ENCODE results near the gene NOP10.

NOP10 gene

DNA sequence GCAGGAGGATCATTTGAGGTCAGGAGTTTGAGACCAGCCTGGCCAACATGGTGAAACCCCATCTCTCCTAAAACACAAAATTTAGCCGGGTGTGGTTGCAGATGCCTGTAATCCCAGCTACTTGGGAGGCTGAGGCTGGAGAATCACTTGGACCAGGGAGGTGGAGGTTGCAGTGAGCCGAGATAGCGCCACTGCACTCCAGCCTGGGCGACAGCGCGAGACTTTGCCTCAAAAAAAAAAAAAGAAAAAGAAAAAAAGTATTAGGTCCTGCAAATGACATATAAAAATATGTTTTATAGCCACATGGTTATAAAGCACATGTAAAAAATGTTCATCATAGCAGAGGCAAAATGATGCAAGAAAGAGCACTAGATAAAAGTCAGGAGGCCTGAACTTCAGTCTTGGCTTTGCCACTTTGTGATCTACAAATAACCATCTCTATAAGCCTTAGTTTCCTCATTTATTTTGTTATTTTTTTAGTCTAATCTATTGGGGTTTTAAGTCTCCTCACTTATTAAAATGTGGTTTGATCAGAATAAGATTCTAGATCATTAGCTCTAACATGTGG lies 10.3 kb downstream of the NOP10 start:
- DNase-seq (ENCODE audit: low read depth in 2 of 2, low spot score in 1 of 2) = no peak

DNA sequence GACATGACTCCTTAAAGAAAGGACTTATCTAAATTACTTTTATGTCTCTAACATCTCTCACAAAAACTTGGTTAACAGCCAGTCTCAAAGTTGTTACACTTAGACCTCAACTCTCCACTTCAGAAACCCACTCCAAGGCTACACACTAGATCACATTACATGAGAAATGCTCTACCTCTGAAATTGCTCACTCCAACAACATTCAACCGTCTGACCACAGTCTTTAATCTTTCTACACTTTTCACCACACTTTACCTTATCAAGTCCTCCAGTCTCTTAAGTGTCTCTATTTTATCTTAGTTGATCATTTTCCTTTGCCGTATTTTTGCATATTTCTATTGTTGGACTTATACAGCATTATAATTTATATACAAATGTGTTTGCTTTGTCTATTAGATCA lies 11.1 kb downstream of the NOP10 start:
- no peak for DNase-seq (ENCODE audit: low read depth in 2 of 2, low spot score in 1 of 2)

DNA sequence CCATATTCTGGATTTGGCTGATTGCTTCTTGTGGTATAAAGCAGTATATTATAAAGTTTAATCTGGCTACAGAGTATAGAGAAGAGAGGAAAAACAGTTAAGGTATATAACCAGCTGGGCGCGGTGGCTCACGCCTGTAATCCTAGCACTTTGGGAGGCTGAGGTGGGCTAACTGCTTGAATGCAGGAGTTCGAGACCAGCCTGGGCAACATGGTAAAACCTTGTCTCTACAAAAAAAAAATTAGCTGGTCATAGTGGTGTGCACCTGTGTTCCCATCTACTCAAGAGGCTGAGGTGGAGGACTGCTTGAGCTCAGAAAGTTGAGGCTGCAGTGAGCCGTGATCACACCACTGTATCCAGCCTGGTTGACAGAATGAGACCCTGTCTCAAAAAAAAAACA lies 12.7 kb downstream of the NOP10 start:
- no peak for DNase-seq (ENCODE audit: low read depth in 2 of 2, low spot score in 1 of 2)

DNA sequence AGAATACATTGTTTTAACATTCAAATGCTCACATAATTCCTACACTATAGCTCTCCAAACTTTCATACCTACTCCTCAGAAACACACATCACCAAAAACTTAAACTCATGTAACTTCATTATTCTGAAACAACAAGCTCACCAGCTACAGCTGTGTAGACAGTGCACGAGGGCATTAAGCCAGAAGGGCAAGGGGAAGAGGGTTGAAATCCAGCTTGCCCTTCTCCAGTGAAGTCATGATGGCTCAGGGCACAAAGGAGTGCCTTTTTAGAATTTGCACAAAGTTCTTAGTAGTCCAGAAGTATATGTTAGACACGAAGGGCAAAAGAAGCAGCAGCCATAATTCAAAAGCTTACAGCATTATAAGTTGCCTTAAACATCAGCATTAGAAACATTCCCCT lies 13.9 kb downstream of the NOP10 start:
- no peak for DNase-seq (ENCODE audit: low read depth in 2 of 2, low spot score in 1 of 2)

DNA sequence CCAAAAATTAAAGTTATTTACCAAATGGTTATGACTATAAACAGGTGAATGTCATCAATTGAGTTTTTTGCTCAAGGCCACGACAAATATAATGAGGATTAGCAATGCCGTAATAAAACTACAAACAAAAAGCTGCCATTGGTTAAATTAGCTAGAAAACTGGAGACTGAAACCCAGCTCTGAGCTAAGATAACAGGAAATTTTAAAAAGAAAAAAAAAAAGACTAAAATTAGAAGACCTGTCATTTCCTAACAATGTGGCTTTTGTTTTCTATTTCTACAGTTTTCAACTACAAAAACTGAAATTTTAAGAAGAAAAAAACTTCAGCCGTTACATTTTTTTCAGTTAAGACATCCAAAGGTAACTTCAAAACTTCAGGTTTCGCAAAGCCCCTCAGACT lies 15.0 kb downstream of the NOP10 start:
- no peak for DNase-seq (ENCODE audit: low read depth in 2 of 2, low spot score in 1 of 2)

DNA sequence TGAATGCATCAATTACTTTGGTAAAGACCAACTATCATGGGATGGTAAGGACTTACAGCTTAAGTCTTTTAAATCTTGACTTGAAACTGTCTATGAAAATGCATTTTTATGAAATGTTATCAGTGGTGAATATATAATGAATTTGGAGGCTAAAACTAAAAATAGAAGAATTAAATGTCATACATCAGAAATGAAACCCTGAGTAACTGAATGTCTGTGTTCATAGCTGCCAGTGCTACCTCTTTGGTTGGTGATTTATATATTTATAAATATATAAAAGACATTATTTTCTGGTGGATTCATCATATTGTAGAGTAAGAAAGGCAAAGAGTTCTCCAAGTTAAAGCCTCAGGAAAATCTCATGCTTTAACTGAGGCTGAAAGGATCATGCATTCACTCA lies 17.6 kb downstream of the NOP10 start:
- no peak for DNase-seq (ENCODE audit: low read depth in 2 of 2, low spot score in 1 of 2)

DNA sequence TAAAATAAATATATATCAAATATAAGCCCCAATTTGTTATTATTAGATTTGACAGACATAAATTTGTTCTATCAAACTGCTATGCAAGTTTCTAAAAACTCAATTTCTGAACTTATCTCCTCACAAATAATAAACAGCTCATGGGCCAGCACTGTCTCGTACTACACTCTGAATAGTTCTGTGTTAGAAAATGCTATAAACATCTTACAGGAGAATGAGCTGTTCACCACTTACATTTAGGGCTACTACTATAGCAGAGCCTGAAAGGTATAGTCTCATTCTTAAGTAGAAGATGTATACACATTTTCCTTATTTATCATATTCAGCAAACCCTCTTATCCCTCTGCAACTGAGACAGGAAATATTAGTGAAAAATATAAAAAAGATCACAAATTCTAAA lies 18.0 kb downstream of the NOP10 start:
- DNase-seq (ENCODE audit: low read depth in 2 of 2, low spot score in 1 of 2) = no peak

DNA sequence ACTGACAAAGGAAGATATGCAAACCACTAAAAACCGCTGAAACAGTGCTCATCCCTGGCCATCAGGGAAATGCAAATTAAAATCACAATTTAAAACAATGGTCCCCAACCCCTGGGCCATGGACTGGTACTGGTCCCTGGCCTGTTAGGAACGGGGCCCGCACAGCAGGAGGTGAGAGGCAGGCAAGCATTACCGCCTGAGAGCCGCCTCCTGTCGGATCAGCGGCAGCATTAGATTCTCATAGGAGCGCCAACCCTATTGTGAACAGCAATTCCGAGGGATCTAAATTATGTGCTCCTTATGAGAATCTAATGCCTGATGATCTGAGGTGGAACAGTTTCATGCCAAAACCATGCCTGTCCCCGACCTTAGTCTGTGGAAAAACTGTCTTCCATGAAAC lies 19.7 kb downstream of the NOP10 start:
- no peak for DNase-seq (ENCODE audit: low read depth in 2 of 2, low spot score in 1 of 2)

DNA sequence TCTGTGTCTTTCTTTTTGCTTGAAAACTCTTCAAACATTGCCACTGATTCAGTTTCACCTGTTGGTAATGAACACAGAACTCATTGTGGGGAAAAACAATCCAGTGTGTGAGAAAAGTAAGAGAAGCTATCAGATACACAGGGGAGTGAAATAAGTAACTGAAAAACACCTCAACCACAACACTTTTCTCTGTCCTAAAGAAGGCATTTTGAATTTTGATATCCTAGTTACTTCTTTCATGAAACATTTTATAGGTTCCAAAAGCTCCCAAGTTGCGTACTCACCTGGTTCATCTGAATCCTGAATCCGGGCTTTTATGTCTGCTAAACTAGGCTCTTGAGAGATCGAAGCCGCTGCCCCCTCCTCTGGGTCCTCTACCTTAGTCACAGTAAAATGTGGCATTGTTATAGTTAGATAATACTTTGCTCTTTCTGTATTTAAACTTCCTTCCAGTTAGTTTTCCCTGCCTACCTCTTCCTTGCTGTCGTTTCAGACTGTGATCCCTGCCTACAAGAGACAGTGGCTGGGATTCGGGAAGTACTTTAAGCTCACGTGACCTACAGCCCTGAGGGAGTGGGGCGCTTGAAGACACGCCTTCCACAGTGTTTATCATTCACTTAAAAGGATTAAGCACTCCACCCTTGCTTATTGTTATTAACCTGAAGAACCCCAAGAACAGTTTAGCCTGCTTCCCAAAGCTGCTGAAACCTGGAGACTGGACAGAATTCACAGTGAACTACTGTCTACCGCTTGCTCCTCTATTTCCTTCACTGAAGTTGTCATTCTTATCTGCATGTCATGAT lies 24.5 kb downstream of the NOP10 start:
- DNase-seq (ENCODE audit: low read depth in 2 of 2, low spot score in 1 of 2) = no peak

DNA sequence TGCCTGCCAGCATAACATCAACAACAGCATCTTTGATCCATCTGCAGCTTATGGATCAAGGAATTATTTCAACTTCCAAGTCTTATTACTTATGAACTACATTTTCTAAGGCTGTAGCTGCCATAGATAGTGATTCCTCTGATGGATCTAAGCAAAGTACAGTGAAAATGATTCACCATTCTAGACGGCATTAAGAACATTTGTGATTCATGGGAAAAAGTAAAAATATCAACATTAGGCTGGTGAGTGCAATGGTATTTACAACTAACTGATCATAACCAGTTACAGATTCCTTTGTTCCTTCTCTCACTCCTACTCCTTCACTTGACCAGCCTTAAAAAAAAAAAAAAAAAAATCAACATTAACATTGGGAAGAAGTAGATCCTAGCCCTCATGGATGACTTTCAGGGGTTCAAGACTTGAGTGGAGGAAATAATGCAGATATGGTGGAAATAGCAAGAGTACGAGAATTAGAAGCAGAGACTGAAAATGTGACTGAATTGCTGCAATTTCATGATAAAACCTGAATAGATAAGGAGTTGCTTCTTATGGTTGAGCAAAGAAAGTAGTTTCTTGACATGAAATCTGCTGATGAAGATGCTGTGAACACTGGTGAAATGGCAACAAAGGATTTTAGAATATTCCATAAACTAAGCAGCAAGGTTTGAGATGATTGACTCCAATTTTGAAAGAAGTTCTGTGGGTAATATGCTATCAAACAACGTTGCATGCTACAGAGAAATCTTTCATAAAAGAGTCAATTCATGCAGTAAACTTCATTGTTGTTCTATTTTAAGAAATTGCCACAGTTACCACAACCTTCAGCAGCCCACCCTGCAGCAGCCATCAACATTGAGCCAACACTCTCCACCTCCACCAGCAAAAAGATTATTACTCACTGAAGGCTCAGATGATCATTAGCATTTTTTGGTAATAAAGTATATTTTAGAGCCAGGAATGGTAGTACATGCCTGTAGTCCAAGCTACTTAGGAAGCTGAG lies 28.1 kb downstream of the NOP10 start:
- DNase-seq (ENCODE audit: low read depth in 2 of 2, low spot score in 1 of 2) = no peak

DNA sequence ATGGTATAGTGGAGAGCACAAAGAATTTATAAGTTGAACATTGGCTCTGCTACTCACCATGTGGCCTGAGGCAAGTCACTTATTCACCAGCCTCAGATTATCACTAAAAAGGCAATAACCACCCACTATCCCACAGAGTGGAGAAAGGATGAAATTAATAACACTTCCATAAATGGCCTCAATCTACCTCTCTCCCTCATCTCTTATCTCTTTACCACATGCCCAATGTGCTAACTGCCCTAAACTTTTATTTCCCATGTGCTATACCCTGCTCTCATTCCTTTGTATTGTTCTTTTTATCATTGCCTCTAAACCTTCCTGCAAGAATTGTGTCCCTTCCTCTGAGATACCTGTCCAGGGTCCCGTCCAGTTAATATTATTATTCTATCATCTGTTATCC lies 31.4 kb downstream of the NOP10 start:
- no peak for DNase-seq (ENCODE audit: low read depth in 2 of 2, low spot score in 1 of 2)

DNA sequence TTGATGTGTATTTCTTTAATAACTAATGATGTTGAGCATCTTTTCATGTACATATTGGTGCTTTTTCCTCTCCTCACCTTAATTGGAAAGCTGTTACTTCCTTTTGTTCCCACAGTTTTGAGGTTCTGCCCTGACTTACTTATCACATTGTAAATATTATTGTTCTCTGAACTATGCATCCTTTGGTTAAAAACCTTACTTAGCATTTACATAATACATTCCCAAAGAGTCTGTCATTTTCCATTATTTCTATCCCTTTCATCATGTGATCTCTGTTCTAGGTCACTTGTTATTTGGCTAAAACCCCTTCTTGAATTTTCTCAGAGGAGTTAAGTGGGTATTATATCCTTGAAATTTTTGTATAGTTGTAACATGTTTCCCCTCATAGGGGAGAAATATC lies 38.3 kb downstream of the NOP10 start:
- no peak for DNase-seq (ENCODE audit: low read depth in 2 of 2, low spot score in 1 of 2)

DNA sequence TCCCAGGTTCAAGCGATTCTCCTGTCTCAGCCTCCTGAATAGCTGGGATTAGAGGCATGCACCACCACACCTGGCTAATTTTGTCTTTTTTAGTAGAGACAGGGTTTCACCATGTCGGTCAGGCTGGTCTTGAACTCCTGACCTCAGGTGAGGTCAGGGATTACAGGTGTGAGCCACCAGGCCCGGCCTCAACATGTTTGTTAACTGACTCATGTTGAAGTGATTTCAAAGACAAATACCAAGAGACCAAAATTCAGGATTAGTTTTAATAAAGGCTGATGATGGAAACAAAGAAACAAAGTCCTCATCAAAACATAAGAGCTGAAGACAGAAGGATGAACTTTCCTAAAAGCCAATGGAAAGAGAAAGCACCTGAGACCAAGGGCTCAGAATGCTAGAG lies 41.9 kb downstream of the NOP10 start:
- DNase-seq (ENCODE audit: low read depth in 2 of 2, low spot score in 1 of 2) = no peak

DNA sequence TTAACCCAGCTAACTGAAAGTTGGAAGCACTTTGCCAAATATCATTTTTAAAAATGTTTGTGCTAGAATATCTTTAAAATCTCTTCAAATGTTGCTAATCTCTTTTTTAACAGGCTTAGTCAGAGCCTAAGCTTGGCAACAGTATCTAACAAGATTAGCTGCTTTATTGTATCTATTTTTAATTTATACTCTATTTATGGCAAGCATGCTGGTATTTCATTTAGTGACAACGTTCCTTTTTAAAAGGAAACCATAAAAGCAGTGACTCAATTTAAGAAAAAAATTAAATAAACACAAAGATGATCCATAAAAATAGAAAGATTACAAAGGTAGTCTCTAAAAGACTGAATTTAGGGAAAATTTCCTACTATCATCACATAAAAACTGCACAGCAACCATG lies 45.9 kb downstream of the NOP10 start:
- DNase-seq (ENCODE audit: low read depth in 2 of 2, low spot score in 1 of 2) = no peak

DNA sequence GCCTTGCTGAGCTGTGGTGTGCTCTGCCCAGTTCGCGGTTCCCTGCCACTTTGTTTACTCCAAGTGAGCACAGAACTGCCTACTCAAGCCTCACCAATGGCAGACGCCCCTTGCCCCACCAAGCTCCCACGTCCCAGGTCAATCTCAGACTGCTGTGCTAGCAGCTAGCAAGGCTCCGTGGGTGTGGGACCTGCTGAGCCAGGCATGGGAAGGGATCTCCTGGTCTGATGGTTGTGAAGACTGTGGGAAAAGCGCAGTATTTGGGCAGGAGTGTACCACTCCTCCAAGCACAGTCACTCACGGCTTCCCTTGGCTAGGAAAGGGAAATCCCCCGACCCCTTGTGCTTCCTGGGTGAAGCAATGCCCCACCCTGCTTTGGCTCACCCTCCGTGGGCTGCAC lies 50.3 kb downstream of the NOP10 start:
- DNase-seq (ENCODE audit: low read depth in 2 of 2, low spot score in 1 of 2) = no peak

Data from stimulated activated CD8-positive, alpha-beta memory T cell treated with anti-CD3 and anti-CD28 coated beads, Interleukin-4, amount 100 ng/mL, for 1 hour (primary cell).